GM18907 (cell line): Measurements from ENCODE around the gene GNG4.
"Not testable (repeated sequence)": the region's sequence is repeated elsewhere in the genome, so short reads cannot be mapped to it uniquely, and the experiment has no call there.

Experiments used
- ATAC-seq: cut with Tn5 transposase; IDR thresholded peaks from one replicate; pipeline ENCODE4 v1.9.1; 2021; ENCODE audit warnings: mild to moderate bottlenecking, moderate library complexity; ENCODE audit not compliant: unreplicated experiment

Gene GNG4

DNA sequence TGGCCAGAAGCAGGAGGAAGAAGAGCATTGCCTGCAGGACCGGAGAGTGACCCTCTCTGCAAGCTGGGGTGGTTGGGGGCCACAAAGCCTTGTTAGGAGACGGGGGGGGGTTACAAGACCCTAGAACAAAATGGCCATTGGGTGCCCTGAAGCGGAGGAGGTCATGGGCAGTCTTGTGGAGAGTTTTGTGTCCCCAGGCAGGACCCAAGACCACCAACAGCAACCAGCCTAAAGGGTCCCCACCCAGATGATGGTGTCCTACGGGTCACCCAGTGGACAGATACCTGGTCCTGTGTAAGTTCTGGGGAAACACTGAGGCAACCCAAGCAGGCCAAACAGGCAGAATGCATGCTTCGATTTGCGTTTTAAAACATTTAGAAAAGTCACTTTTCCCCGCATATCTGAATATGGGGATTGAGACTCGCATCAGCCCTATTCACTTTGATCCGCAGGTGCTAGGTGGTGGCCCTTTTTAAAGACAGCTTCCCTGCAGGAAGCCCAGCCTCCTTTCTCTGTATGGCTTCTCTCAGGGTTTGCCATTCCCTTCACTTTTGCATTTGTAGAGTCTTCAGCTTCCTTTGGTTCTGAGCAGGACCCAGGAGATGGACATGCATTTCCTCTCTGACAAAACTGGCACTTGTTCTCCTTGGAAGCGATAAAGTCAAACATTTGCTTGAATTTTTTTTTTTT lies 21.1 kb downstream of the GNG4 start:
- no peak for ATAC-seq

DNA sequence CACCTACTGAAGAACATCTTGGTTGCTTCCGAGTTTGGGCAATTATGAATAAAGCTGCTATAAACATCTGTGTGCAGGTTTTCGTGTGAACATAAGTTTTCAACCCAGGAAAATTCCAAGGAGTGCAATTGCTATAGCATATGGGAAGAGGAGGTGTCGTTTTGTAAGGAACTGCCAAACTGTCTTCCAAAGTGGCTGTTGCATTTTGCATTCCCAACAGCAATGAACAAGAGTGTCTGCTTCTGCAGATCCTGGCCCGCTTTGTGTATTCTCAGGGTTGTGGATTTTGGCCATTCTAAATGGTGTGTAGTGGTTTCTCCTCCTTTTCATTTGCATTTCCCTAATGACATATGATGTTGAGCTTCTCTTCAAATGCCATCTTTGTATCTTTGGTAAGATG lies 23.8 kb downstream of the GNG4 start:
- ATAC-seq = no peak

DNA sequence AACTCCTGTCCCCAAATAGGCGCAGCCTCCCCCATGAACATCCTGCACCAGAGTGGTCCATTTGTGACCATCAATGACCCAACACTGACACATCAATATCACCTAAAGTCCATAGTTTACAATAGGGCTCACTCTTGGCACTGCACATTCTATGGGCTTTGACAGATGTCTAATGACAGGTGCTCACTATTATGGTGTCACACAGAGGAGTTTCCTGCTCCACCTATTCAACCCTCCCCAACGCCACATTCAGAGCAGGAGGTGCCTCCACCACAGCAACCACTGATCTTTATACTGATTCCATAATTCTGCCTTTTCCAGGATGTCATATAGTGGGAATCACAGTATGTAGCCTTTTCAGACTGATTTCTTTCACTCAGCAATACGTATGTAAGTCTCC lies 24.2 kb downstream of the GNG4 start:
- ATAC-seq = no peak

DNA sequence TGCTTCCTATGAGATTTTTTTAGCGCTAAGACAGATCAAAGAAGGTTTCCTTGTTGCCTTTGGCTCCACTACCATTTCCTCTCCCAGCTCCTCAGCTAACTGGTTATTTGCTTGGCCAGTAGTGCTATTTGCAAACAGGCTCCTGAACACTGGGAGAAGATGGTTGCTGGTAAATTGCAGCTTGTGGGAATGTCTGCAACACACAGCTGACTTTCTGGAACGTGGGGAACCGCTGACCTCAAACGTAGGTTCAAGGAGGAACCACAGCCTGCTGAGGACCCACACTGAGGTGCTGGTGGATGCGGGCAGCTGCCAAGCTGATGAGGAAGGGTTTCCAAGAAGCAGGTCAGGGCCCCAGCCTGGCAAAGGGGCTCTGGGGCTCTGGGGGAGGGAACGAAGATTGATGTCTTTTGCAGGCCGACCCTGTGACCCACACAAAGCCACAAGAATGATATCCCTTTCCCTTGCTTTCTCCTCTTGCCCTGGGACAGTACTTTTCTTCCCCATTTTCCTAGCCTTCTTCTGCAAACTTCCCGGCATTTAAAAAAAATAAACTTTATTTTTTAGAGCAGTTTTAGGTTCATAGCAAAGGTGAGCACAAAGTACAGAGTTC lies 24.8 kb downstream of the GNG4 start:
- ATAC-seq = no peak

DNA sequence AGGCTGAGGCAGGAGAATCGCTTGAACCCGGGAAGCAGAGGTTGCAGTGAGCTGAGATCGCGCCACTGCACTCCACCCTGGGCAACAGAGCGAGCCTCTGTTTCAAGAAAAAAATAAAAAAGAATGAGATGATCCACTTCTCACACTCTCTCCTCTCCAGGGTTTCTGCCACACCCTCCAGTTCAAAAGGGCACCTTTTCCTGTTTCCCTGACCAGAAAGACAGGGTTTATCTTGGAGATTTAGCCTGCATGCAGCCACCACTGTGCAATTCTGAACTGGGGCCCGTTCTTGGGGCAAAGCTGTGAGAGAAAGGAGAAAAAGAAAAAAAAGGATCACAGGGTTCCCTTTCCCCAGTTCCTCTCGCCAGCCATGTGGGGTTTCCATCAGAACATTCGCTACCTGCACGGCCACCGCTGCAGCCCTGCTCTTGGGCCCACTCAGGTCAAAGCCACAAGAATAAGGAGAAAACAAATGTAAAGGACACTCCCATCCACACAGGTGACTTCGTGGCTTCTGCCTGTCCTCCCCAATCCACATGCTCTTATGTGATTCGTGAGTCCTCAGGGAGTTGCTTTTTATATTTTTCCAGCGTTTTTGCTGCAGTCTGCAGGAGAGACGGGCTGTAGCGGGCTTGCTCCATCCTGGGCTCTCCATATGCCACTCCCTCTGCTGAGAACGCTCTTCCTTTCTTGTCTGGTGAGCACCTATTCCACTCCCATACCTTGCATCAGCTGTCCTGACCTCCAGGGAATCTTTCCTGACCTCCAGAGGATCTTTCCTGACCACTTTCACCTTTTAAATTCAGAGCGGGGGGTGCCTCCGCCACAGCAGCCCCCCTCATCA lies 26.4 kb downstream of the GNG4 start:
- ATAC-seq = no peak

DNA sequence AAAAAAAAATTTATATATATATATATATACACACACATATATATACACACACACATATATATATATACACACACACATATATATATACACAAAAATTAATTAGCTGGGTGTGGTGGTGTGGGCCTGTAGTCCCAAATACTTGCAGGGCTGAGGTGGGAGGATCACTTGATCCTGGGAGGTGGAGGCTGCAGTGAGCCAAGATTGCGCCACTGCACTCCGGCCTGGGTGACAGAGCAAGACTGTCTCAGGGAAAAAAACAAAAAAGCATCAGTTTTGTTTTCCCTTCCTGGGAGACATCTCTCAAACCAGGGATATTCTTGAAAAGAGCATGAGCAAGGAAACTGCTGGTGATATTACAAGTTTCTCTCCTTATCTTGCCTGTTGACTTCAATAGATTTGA lies 30.4 kb downstream of the GNG4 start:
- not testable (repeated sequence) for ATAC-seq

DNA sequence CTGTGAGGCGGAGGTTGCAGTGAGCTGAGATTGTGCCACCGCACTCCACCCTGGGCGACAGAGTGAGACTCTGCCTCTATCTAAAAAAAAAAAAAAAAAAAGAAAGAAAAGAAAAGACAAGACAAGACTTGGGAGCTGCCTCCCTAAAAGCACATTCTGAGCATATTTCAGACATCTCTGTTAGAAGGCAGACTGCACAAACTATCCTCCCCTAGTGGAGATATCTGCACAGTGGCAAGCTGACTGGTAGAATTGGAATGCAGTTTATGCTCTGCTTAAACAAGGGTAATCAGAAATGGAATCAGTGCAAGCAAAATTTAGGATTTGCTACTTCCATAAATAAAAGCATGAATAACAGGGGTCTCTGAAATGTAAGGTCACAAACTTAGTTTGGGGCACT lies 31.8 kb downstream of the GNG4 start:
- no peak for ATAC-seq

DNA sequence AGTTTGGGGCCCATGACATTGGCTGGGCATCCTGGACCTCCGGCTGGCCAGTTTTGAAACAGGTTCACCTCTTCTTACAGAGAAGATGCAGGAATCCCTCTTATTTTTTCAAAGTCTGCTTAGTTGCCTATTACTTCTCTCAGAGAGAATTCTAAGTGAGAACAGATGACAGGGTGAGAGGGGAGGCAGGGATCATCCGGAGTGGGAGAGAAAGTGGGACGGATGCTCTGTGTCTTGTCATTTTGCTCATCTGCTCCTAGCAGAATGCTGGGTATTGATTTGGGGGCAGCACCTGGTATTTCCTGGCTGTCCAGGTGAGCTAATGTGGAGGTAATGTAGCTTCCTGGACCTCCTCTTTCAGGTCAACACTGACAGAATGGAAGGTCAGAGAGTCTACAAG lies 32.4 kb downstream of the GNG4 start:
- no peak for ATAC-seq

DNA sequence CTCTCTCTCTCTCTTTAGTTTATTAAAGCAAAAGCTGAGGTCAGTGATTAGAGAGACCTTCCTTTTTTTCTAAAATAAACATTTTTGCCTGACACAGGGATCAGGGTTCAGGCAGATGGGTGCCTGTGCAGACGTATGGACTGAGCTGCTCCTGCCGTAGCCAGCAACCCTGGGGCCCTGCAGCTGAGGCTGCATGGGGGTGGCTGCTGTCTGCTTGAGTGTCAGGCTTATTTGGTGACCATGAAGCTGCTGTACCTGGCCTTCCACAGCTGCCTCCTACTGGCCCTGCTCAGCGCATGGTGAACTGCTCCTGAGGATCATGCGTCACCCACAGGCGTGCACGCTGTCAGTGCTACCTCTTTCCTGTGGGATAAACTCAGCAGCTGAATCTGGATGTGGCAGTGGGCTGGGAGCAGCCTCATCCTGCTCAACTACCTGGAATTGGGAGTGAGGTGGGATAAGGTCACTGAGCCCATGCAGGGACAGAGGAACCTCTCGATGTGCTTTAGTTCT lies 35.1 kb downstream of the GNG4 start:
- no peak for ATAC-seq

DNA sequence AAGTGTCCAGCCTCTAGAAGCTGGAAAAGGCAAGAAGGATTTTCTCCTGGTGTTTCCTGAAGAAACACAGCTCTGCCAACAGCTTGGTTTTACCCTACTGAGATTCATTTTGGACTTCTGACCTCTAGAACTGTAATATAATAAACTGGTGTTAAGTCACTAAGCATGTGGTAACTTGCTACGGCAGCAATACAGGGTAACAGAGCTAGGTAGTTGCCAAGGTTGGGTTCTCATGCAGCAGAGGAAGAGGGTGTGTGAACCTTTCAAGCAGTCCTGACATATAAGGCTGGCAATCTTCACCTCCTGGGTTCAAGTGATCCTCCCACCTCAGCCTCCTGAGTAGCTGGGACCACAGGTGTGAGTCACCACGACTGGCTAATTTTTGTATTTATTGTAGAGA lies 36.0 kb downstream of the GNG4 start:
- ATAC-seq = no peak

DNA sequence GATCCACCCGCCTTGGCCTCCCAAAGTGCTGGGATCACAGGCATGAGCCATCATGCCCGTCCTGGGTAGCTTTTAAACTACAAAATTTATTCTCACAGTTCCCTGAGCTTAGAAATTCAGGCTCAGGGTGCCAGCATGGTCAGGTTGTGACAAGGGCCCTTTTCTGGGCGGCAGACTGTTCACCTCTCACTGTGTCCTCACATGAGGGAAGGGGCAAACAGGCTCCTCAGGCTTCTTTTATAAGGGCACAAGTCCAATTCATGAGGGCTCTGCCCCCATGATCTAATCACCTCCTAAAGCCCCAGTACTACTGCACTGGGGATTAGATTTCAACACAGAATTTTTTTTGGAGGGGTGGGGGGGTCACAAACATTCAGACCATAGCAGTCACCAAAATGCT lies 36.8 kb downstream of the GNG4 start:
- no peak for ATAC-seq

DNA sequence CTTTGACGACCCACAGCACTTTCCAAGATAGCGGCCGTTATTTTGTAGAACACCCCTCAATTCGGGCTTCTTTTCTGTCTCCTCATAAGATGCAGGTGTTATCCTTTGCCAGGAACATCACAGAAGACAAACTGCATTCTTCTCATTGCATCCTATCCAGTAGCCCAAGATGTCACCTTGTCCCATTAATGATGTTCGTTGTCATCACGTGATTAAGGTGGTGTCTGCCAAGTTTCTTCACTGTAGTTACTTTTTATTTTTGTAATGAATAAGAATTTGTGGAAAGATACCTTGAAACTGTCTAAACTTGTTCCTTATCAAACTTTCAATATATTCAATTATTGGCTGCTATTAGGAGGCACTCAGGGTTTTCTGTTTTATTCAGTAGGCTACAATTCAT lies 39.4 kb downstream of the GNG4 start:
- no peak for ATAC-seq

DNA sequence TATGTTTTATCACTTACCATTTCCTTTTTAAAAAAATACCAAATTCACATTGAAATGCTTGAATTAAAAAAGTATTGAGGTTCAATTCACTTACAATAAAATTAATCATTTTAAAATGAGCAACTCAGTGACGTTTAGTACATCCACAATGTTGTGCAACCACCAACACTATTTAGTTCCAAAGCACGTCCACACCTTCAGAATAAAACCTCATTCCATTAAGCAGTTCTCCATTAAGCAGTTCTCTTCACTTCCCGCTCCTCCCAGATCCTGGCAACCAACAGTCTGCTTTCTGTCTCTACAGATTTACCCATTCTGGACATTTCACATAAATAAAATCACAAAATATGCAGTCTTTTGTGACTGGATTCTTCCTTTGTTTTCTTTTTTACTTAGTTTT lies 41.3 kb downstream of the GNG4 start:
- ATAC-seq = no peak

DNA sequence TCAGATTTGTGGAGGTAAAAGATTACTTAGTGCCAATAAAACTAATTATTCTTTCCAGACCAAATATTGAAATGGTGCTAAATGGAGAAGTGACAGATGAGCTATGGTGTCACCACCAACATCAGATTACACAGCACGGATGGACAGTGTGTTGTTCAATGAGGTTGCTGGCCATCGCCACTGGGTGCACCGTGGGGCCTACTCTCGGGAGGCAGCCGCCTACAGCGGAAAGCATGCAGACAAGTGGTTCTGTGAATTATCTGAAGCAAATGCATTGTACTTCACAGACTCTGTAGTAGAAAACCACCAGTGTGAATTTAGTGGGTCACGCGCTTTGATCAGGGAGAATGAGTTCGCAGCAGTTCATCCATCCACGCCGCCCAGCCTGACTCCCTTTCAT lies 42.3 kb downstream of the GNG4 start:
- ATAC-seq = no peak

DNA sequence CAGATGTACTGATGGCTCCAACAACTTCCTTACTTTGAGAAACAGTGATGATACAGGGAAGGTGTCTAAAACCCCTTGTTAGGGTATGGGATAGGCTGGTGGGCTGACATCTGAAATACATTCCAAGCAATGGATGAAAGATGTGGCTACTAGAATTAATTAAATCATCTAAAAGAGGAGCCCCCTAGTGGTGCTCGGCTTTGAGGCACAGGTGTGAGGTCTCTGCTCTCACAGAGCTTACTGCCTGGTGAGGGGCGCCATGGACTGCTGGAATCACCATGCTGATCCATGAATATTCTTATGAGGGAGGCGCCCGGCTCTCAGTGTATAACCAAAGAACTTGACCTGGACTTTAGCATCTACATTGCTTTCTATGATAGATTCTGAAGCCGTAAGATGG lies 48.5 kb downstream of the GNG4 start:
- no peak for ATAC-seq

DNA sequence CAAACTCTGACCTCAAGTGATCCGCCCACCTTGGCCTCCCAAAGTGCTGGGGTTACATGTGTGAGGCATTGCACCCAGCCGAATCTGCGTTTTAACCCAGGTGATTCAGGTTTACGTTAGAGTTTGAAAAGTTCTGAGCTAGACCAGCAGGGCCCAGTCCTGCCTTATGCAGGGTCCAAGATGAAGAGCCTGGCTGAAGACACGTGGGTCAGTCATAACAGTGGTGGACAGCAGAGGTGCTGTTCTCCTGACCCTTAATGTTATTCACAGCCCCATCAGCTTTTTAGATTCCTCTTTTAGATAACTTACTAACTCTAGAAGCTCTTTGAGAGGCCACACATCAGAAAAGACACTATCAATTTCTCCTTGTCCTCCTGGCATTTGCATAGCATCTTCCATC lies 50.0 kb downstream of the GNG4 start:
- no peak for ATAC-seq

DNA sequence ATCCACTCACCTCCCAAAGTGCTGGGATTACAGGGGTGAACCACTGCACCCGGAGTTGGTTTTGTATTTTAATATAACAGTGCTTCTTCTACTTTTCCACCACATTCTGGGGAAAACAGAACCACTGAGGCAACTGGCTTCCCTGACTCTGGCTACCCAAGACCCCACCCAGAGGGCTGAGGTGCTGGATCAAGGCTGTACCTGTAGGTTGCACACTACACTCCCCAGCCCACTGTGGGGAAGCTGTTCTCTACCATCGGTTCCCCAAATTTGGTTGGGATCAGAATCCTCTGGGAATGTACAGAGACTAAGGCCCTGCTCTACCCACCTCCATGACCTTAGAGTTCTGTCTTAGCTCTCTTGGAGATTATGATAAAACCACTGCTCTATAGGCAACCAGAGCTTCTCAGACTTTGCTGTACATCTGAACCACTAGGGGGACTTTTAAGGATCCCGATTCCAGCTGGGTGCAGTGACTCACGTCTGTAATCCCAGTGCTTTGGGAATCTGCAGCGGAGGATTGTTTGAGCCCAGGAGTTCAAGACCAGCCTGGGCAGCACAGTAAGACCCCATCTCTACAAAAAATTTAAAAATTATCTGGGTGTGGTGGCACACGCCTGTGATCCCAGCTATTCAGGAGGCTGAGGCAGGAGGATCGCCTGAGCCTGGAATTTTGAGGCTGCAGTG lies 51.6 kb downstream of the GNG4 start:
- no peak for ATAC-seq

DNA sequence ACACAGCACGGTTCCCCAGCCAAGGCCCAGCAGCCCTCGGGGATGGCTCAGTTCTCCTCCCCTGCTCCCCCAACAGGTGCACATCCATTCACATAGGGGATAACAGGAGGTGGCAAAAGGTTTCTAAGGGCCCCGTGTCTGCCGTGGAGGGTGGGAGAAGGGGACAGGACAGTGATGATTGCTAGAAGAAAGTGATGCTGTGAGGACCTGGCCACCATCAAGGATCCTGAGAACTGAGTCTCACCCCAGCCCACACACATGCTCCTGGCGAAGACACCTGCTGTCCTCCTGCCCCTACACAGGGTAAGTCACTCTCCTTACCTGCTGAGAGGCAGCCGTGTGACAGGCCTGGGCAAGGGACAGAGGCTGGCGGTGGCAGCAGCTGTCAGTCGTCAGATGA lies 54.5 kb downstream of the GNG4 start:
- no peak for ATAC-seq

DNA sequence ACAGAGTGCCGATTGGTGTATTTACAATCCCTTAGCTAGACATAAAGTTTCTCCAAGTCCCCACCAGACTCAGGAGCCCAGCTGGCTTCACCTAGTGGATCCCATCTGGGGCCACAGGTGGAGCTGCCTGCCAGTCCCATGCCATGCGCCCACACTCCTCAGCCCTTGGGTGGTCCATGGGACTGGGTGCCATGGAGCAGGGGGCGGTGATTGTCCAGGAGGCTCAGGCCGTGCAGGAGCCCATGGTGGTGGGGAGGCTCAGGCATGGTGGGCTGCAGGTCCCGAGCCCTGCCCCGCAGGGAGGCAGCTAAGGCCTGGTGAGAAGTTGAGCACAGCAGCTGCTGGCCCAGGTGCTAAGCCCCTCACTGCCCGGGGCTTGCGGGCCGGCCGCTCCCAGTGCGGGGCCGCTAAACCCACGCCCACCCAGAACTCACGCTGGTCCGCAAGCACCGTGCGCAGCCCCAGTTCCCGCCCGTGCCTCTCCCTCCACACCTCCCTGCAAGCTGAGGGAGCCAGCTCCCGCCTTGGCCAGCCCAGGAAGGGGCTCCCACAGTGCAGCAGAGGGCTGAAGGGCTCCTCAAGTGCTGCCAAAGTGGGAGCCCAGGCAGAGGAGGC lies 55.2 kb downstream of the GNG4 start:
- not testable (repeated sequence) for ATAC-seq

DNA sequence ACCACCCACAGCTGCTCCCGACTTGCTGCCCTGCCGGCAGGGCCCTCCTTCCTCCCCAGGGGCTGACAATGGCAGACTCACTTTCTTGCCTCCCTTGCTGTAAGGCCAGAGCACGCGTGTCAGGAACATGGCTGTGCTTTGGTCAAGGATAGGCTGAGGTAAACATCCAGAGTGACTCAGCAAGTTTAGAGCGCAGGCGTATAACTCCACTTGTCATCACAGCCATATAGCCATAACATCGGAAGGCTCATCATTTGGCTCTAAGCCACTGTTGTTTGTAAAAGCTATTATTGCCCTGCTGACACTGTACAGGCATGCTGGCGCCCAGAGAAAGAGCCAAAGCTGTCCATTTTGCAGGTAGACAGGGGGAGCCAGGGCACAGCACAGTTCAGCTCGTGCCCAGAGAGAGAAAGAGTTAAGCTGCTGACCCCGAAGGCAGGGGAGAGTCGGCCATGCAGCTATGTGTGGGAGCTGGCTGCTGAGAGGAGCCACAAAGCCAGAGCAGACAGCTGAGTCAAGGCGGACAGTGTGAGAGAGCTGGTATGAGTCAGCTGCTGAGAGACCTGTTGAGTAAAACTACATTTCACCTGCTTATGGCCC lies 60.6 kb downstream of the GNG4 start:
- no peak for ATAC-seq

DNA sequence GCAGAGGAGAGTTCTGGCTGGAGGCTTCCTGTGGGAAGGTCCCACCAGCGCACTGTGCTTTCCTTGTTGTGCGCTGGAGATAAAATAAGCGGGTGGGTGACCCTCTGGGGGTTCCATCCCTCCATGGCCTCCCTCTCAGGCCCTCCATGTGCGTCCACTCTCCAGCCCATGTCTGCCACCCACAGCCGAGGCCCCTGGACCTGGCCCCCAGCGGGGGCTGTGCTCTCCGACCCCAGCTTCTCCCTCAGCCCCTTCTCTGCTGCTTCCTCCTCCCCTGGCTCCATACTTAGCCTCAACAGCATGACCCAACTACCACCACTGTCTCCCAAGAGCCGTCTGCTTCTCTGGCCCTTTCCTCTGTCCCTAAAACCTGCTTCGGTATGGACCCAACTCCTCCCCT lies 61.4 kb downstream of the GNG4 start:
- no peak for ATAC-seq
